Breast epithelium (tissue), 3 donors: ENCODE results near the gene DYSF.

ENCODE experiments used
- CTCF ChIP-seq, 3 donors: fragments of 450-650 bp; IDR thresholded peaks; one replicate each; pipeline ENCODE4 v1.5.1; 2016 to 2017; ENCODE audit warnings: antibody characterized with exemption in 3 of 3, mild to moderate bottlenecking in 3 of 3, moderate library complexity in 3 of 3
- POLR2AphosphoS5 ChIP-seq, 3 donors: sonication (generic); formaldehyde crosslinking; IDR thresholded peaks; one replicate each; pipeline ENCODE4 v1.6.1; 2017; ENCODE audit warnings: antibody characterized with exemption in 3 of 3

- no peak for TF ChIP-seq CTCF (IDR thresholded peaks at IDR 0.05)
- no peak for TF ChIP-seq POLR2AphosphoS5 (IDR thresholded peaks at IDR 0.05)
Observed at GRCh38 chr2:71599646-71600236, 146.4 kb downstream of the DYSF start.
